Cardiac fibroblast (primary cell): Measurements from ENCODE around the gene RHBDD1.

Source experiments
- DNase-seq, 2 donors: peaks; one replicate each; pipeline versions ENCODE4 v3.0.0 to v3.0.0-alpha.2; 2010; ENCODE audit warnings: low read depth in 2 of 2
- H3K4me3 ChIP-seq, 2 donors: replicated peaks in 1 of 2; 1 replicate in 1 of 2; 2 replicates in 1 of 2; pipeline ENCODE4 v1.5.1; 2011; ENCODE audit warnings: low read depth in 2 of 2, low read length in 2 of 2, mild to moderate bottlenecking in 2 of 2, moderate library complexity in 1 of 2
- TF ChIP-seq, protein P1 (sequence below): IDR thresholded peaks from one replicate; pipeline ENCODE4 v1.5.1; 2011; ENCODE audit warnings: low read depth, mild to moderate bottlenecking, low read length, inconsistent platforms

RHBDD1 gene

GRCh38 chr2:226845386-226846116 is 9.7 kb downstream of the RHBDD1 start:
- H3K4me3 ChIP-seq = no peak overlapping the region
- DNase-seq = no peak
- TF ChIP-seq, protein P1, sequence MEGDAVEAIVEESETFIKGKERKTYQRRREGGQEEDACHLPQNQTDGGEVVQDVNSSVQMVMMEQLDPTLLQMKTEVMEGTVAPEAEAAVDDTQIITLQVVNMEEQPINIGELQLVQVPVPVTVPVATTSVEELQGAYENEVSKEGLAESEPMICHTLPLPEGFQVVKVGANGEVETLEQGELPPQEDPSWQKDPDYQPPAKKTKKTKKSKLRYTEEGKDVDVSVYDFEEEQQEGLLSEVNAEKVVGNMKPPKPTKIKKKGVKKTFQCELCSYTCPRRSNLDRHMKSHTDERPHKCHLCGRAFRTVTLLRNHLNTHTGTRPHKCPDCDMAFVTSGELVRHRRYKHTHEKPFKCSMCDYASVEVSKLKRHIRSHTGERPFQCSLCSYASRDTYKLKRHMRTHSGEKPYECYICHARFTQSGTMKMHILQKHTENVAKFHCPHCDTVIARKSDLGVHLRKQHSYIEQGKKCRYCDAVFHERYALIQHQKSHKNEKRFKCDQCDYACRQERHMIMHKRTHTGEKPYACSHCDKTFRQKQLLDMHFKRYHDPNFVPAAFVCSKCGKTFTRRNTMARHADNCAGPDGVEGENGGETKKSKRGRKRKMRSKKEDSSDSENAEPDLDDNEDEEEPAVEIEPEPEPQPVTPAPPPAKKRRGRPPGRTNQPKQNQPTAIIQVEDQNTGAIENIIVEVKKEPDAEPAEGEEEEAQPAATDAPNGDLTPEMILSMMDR = no peak

DNA sequence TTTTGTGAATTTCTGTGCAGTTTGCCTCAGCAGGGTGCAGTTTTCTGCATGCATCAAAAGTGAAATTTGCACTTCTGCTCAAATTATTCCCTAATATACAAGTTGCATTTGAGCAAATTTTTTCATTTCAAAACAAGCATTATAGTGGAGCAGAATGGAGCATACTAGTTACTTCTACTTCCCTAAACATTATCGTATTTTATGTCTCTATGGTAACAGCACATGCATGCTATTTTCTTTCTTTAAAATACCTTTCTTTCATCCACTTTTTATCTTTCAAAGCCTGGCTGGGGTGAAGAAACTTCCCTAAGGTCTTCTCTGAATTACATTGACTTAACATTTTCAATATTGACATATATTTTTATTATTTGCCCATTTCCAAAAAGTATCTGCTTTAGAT is 11.2 kb downstream of the RHBDD1 start:
- DNase-seq = no peak
- TF ChIP-seq, protein P1 = no peak

GRCh38 chr2:226847511-226847910 is 11.7 kb downstream of the RHBDD1 start:
- TF ChIP-seq, protein P1 = no peak
- DNase-seq = no peak
- no peak overlapping the region for H3K4me3 ChIP-seq

More for the DNA sequence above, 11.2 kb downstream of the RHBDD1 start:
- no peak overlapping the region for H3K4me3 ChIP-seq

DNA sequence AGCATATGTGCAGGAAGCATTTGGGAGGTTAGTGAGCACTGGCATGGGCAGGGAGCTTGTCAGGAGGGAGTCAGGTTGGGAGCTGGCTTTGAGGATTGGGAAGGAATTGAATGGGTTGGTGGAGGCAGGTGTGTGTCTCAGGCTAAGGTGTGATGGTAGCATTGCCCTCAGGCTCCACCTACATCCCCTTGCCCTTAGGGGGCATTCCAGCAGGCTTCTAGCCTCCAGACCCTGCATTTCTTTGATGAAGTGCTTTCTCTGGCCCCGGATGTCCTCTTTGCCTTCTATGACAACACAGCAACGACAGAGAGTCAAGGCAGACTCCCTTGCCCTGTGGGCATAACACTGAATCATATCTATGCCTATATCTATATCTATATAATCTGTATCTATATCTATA is 13.5 kb downstream of the RHBDD1 start:
- H3K4me3 ChIP-seq = no peak overlapping the region
- TF ChIP-seq, protein P1 = no peak
- no peak for DNase-seq

DNA sequence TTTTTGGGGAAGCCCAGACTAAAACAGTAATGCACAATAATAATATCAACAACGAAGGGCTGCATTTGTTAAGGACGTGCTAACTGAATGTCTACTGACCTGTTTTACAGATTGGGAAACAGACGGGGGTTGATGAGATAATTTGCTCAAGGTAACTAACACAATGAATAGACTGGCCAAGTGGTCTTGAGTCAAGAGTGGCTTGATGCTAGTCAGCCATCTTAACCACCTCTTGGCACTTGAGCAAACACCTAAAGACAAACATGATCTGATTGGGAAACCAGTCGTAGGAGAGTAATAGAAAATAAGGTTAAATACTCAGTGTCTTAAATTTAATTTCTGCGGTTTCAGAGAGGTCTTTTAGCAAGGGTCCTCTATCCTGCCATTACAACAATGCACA is 14.2 kb downstream of the RHBDD1 start:
- TF ChIP-seq, protein P1 = no peak
- H3K4me3 ChIP-seq = no peak overlapping the region
- no peak for DNase-seq

GRCh38 chr2:226855787-226856186 is 19.9 kb downstream of the RHBDD1 start:
- no peak for DNase-seq
- TF ChIP-seq, protein P1 = no peak
- no peak overlapping the region for H3K4me3 ChIP-seq

DNA sequence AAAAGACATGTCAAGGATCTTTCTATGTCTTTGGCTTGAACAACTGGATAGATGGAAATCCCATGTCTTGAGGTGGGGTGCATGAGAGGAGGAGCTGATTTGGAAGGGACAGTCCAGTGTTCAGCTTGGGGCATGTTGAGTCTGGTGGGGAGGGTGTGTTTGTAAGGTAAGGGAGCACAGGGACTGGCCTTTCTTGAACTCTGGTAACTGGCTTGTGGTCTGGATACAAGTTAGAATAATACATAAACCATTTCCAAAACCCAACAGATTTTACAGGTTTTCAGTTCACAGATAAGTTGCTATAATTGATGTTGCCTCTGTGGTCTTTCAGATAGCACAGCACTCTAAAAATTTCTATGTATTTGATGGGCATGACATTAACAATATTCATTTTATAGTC is 24.2 kb downstream of the RHBDD1 start:
- H3K4me3 ChIP-seq = no peak overlapping the region
- DNase-seq = no peak
- TF ChIP-seq, protein P1 = no peak
